ENCODE results near the gene SMAD5.

DNA sequence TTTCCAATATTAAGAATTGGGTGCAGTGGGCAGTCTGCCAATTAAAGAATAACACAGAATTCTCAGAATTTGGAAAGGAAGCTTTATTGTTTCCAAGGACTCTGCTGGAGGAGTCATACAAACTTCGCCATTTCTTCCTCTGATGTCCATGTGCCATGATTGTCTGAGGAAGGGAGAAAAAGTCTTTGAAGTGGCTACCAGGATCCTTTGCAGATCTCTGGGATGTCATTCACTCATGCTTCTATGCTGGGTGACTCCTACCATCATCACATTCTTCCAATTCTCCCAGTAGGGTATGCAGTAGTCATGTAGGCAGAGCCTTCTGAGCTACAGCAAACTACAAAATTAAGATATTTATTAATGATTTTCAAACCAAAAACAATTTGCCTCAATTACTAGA is 3.2 kb upstream of the SMAD5 start:
- TF ChIP-seq, protein P1, sequence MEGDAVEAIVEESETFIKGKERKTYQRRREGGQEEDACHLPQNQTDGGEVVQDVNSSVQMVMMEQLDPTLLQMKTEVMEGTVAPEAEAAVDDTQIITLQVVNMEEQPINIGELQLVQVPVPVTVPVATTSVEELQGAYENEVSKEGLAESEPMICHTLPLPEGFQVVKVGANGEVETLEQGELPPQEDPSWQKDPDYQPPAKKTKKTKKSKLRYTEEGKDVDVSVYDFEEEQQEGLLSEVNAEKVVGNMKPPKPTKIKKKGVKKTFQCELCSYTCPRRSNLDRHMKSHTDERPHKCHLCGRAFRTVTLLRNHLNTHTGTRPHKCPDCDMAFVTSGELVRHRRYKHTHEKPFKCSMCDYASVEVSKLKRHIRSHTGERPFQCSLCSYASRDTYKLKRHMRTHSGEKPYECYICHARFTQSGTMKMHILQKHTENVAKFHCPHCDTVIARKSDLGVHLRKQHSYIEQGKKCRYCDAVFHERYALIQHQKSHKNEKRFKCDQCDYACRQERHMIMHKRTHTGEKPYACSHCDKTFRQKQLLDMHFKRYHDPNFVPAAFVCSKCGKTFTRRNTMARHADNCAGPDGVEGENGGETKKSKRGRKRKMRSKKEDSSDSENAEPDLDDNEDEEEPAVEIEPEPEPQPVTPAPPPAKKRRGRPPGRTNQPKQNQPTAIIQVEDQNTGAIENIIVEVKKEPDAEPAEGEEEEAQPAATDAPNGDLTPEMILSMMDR (IDR thresholded peaks at IDR 0.05; ENCODE audit: insufficient read depth, low read depth, low read length) = no peak
- TF ChIP-seq EZH2 (IDR thresholded peaks at IDR 0.05; ENCODE audit: insufficient read depth, low read length) = no peak

All from astrocyte (in vitro differentiated cells and primary cell).